Ishikawa (cell line): Measurements from ENCODE around the gene PRUNE2.

ENCODE experiments used
- CEBPB ChIP-seq: IDR thresholded peaks from 2 replicates; pipeline ENCODE4 v1.6.1; 2012
- EGR1 ChIP-seq: IDR thresholded peaks from 2 replicates; pipeline ENCODE4 v1.6.1; 2012
- EP300 ChIP-seq: IDR thresholded peaks from 2 replicates; pipeline ENCODE4 v1.6.1; 2012; ENCODE audit warnings: borderline replicate concordance
- FOXM1 ChIP-seq: IDR thresholded peaks from 2 replicates; pipeline ENCODE4 v1.6.1; 2012; ENCODE audit warnings: low read depth, borderline replicate concordance
- NFIC ChIP-seq: IDR thresholded peaks from 2 replicates; pipeline ENCODE4 v1.6.1; 2012
- RAD21 ChIP-seq: IDR thresholded peaks from 2 replicates; pipeline ENCODE4 v1.6.1; 2012; ENCODE audit warnings: low read depth
- TAF1 ChIP-seq: IDR thresholded peaks from 2 replicates; pipeline ENCODE4 v1.6.1; 2012; ENCODE audit warnings: low read depth, mild to moderate bottlenecking
- TCF12 ChIP-seq: IDR thresholded peaks from 2 replicates; pipeline ENCODE4 v1.6.1; 2012; ENCODE audit warnings: low read depth
- TEAD4 ChIP-seq: IDR thresholded peaks from 2 replicates; pipeline ENCODE4 v1.6.1; 2012
- YY1 ChIP-seq: IDR thresholded peaks from 2 replicates; pipeline ENCODE4 v1.6.1; 2012; ENCODE audit warnings: low read depth
- ZBTB7A ChIP-seq: IDR thresholded peaks from 2 replicates; pipeline ENCODE4 v1.6.1; 2012; ENCODE audit warnings: low read depth
- TF ChIP-seq, protein P1 (sequence below): IDR thresholded peaks from 2 replicates; pipeline ENCODE4 v1.6.1; 2012
- TF ChIP-seq, protein P2 (sequence below): IDR thresholded peaks from 2 replicates; pipeline ENCODE4 v1.6.1; 2012
- TF ChIP-seq, protein P3 (sequence below): IDR thresholded peaks from 2 replicates; pipeline ENCODE4 v1.6.1; 2012; ENCODE audit warnings: low read depth, mild to moderate bottlenecking

Gene PRUNE2

DNA sequence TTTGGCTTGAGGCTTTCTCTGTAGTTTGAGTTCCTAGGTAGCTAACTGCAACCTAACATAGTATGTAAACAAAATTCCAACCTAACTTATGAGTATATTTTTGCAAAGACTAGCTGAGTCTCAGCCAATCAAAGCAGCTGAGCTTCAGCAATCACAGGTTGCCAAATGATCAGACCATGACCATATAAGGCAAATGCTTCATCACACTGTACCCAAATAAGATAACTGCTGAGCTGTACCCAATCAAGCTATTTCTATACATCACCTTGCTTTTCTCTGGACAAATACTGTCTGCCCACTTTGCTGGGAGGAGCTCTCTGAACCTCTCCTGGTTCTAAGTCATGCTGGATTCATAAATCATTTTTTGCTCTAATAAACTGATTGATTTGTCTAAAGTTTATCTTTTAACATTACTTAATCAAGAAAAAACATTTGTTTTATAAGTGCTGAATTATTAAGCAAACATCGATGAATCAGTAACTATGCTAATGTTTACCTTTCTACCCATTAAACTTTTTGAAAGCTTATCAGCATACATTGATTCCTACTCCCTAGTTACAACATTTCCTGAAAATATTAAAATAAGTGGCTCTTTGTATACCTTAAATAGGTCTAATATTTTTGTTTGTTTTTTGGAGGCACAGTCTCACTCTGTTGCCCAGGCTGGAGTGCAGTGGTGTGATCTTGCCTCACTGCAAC is 271.4 kb downstream of the PRUNE2 start:
- TF ChIP-seq EP300 (no peak), CEBPB (no peak), TCF12 (no peak), EGR1 (no peak), YY1 (no peak), ZBTB7A (no peak), TAF1 (no peak), NFIC (no peak)
- TF ChIP-seq, protein P1, sequence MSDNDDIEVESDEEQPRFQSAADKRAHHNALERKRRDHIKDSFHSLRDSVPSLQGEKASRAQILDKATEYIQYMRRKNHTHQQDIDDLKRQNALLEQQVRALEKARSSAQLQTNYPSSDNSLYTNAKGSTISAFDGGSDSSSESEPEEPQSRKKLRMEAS = no peak
- TF ChIP-seq, protein P2, sequence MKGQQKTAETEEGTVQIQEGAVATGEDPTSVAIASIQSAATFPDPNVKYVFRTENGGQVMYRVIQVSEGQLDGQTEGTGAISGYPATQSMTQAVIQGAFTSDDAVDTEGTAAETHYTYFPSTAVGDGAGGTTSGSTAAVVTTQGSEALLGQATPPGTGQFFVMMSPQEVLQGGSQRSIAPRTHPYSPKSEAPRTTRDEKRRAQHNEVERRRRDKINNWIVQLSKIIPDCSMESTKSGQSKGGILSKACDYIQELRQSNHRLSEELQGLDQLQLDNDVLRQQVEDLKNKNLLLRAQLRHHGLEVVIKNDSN = no peak

DNA sequence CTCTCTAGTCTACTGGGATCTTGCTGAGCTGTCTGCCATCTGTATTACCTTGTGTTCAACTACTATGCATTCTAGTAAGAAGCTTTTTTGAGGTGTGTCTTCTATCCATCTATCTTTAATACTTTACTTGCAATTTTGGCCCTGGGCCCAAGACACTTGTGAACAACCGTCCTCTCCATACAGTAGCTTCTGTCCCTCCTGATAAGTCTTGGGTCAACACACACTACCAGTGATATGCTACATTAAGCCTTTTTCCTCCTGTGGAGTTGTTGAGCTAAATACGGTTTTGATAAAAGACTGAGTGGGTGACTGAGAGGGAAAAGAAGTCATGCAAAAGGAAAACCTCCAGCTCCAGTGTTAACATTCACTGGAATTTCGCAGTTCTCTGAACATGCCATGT is 275.0 kb downstream of the PRUNE2 start:
- TF ChIP-seq TEAD4 (no peak), CEBPB (no peak)
- TF ChIP-seq, protein P1 = no peak
- TF ChIP-seq, protein P3, sequence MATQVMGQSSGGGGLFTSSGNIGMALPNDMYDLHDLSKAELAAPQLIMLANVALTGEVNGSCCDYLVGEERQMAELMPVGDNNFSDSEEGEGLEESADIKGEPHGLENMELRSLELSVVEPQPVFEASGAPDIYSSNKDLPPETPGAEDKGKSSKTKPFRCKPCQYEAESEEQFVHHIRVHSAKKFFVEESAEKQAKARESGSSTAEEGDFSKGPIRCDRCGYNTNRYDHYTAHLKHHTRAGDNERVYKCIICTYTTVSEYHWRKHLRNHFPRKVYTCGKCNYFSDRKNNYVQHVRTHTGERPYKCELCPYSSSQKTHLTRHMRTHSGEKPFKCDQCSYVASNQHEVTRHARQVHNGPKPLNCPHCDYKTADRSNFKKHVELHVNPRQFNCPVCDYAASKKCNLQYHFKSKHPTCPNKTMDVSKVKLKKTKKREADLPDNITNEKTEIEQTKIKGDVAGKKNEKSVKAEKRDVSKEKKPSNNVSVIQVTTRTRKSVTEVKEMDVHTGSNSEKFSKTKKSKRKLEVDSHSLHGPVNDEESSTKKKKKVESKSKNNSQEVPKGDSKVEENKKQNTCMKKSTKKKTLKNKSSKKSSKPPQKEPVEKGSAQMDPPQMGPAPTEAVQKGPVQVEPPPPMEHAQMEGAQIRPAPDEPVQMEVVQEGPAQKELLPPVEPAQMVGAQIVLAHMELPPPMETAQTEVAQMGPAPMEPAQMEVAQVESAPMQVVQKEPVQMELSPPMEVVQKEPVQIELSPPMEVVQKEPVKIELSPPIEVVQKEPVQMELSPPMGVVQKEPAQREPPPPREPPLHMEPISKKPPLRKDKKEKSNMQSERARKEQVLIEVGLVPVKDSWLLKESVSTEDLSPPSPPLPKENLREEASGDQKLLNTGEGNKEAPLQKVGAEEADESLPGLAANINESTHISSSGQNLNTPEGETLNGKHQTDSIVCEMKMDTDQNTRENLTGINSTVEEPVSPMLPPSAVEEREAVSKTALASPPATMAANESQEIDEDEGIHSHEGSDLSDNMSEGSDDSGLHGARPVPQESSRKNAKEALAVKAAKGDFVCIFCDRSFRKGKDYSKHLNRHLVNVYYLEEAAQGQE = no peak

DNA sequence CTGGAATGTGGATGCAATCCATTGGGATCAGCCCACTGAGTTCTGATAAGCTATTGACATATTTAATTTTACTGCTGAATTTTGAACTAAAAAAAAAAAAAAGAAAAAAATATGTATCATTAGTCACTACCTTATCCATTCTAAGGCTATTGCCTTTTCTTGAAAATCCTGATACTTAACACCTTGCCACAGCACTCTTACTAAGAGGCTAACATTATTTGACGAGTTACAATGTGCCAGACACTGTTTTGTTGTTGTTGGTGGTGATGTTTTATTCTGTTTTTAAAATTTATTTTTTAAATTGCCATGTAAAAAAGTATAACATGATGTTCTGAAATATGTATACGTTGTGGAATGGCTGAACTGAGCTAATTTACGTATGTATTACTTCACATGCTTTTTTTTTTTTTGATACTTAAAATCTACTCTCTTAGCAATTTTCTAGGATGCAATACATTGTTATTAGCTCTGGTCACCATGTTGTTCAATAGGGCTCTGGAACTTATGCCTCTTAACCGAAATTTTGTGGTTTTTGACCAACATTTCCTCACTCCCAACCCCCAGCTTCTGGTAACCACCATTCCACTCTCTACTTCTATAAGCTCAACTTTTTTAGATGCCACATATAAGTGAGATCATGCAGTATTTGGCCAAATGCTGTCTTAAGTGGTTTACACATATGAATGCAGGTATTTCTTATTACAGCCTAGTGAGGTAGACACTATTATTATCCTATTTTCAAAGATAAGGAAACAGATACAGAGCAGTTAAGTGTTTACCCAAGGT is 276.5 kb downstream of the PRUNE2 start:
- TF ChIP-seq YY1 = no peak
- TF ChIP-seq, protein P3 = no peak
- TF ChIP-seq, protein P2 = no peak
- TF ChIP-seq NFIC = no peak

DNA sequence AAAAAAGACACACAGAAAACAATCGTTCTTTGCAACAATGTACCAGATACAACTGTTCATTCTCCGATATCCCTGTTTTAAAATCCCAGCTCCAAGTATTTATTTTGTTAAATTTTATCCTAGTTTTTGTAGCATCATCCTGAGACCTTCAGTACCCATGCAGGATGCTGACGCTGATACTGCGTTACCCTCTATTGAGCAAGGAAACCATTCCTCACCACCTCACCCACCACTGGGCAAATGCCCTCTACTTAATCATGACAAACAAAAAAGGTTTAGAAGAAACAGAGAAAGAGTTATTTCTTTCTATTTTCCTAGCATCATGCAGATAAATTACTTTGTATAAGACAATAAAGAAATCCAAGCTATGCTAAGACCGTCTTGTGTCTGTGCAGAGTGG is 277.8 kb downstream of the PRUNE2 start:
- TF ChIP-seq YY1 = no peak

DNA sequence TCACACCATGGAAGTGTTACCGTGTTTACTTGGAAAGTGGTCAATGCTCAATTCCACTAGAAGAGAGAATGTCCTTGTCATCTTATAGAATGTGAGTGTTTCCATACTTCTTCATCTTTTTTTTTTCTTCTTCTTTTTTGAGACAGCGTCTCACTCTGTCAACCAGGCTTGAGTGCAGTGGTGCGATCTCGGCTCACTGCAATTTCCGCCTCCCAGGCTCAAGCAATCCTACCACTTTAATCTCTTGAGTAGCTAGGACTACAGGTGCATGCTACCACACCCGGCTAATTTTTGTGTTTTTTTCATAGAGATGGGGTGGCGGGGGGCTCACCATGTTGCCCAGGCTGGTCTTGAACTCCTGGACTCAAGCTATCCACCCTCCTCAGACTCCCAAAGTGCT is 278.9 kb downstream of the PRUNE2 start:
- no peak for TF ChIP-seq ZBTB7A
- TF ChIP-seq, protein P3 = no peak
- TF ChIP-seq TEAD4 = no peak
- no peak for TF ChIP-seq EGR1
- TF ChIP-seq, protein P2 = no peak
- TF ChIP-seq FOXM1 = no peak
- TF ChIP-seq TAF1 = no peak
- no peak for TF ChIP-seq RAD21
- TF ChIP-seq NFIC = no peak
- TF ChIP-seq, protein P1 = no peak
- no peak for TF ChIP-seq YY1
- TF ChIP-seq CEBPB = no peak
